ENCODE measurements around the gene MGMT.

Gene MGMT

DNA sequence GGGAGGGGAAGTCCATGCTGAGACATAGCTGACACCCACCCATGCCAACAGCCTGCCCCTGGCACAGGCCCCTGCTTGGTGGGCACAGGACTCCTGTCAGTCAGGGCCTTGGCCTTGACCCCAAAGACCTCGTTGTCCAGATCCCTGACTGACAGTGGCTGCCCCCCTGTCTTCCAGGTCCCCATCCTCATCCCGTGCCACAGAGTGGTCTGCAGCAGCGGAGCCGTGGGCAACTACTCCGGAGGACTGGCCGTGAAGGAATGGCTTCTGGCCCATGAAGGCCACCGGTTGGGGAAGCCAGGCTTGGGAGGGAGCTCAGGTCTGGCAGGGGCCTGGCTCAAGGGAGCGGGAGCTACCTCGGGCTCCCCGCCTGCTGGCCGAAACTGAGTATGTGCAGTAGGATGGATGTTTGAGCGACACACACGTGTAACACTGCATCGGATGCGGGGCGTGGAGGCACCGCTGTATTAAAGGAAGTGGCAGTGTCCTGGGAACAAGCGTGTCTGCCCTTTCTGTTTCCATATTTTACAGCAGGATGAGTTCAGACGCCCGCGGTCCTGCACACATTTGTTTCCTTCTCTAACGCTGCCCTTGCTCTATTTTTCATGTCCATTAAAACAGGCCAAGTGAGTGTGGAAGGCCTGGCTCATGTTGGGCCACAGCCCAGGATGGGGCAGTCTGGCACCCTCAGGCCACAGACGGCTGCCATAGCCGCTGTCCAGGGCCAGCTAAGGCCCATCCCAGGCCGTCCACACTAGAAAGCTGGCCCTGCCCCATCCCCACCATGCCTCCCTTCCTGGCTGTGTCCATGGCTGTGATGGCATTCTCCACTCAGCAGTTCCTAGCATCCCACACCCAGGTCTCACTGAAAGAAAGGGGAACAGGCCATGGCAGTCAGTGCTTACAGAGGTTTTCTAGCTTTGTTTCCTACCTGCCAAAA is 299.8 kb downstream of the MGMT start:
- H3K9me3 ChIP-seq (ENCODE audit: insufficient read depth, low read length), result no peaks in the 10 kb centered on the region
- H3K36me3 ChIP-seq (ENCODE audit: insufficient read depth, insufficient read length, low read length), result no peaks in the 10 kb centered on the region
- H3K4me3 ChIP-seq (ENCODE audit: insufficient read length, low read depth), result no peak overlapping the region
- H3K27me3 ChIP-seq (ENCODE audit: insufficient read depth, insufficient read length), result no peaks in the 10 kb centered on the region
- no peak overlapping the region for H3K9ac ChIP-seq (ENCODE audit: insufficient read length, low read depth)
- no peak for DNase-seq (ENCODE audit: low read depth, low spot score)
- TF ChIP-seq ZNF274 (IDR thresholded peaks at IDR 0.05; ENCODE audit: low read depth, low read length) (no peak), YY1 (IDR thresholded peaks at IDR 0.05; ENCODE audit: insufficient read depth, insufficient read length) (no peak), SUZ12 (IDR thresholded peaks at IDR 0.05; ENCODE audit: extremely low read depth, insufficient read depth, insufficient read length) (no peak)
- H3K4me1 ChIP-seq (ENCODE audit: insufficient read depth, insufficient read length), result peaks cover 2% of the 10 kb centered on the region

- TF ChIP-seq YY1 (IDR thresholded peaks at IDR 0.05; ENCODE audit: insufficient read depth, insufficient read length) (no peak), ZNF274 (IDR thresholded peaks at IDR 0.05; ENCODE audit: low read depth, low read length) (no peak), SUZ12 (IDR thresholded peaks at IDR 0.05; ENCODE audit: extremely low read depth, insufficient read depth, insufficient read length) (no peak)
- Histone ChIP-seq H3K9me3 (ENCODE audit: insufficient read depth, low read length) (no peaks in the 10 kb centered on the region), H3K9ac (ENCODE audit: insufficient read length, low read depth) (no peak overlapping the region), H3K4me1 (ENCODE audit: insufficient read depth, insufficient read length) (no peaks in the 10 kb centered on the region), H3K27me3 (ENCODE audit: insufficient read depth, insufficient read length) (no peaks in the 10 kb centered on the region), H3K4me3 (ENCODE audit: insufficient read length, low read depth) (no peak overlapping the region), H3K36me3 (ENCODE audit: insufficient read depth, insufficient read length, low read length) (no peaks in the 10 kb centered on the region)
- DNase-seq (ENCODE audit: low read depth, low spot score), result no peak
Observed at GRCh38 chr10:129767751-129768150, 300.7 kb downstream of the MGMT start.

DNA sequence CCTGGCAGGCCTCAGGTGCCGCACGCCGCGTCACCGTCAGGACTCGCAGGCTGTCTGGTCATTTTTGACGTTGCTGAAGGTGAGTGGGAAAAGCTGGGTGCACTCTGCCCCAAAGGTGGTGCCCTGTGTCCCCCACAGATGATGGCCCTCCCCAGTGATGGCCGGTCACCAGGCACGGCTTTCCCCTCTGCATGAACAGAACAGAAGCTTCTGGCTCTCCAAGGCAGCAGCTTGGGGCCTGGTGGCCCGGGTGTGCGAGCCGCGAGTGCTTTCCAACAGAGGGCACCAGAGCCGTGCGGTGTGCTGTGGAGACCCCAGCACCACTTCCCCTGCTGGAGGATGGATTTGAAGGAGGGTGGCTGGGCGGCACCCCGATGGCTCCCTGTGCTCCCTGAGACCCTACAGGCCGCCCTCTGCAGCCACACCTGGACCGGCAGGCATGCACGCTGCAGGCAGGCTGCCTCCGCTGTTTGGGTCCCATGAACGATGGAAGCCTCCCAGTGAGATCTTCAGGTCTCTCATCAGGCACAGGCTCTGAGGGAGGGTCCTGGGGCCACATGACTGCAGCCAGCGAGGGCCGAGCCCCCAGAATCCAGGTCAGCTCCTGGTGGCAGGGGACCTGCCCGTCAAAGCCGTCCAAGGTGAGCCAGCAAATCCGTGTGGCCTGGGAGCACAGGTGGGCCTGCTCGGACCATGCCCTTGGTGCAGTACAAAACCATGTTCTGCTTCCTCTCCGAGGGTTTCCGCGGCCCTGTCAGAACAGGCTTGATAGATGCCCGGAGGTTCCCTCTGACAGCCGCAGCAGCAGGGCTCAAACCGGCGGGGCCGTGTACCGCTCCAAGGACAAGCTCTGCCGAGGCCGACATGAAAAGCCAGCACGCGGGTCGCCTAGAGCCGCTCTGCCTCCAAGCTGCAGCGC is 301.7 kb downstream of the MGMT start:
- no peaks in the 10 kb centered on the region for H3K9me3 ChIP-seq (ENCODE audit: insufficient read depth, low read length)
- H3K27me3 ChIP-seq (ENCODE audit: insufficient read depth, insufficient read length), result no peaks in the 10 kb centered on the region
- peak; percentile 18 for DNase-seq (ENCODE audit: low read depth, low spot score)
- H3K36me3 ChIP-seq (ENCODE audit: insufficient read depth, insufficient read length, low read length), result no peaks in the 10 kb centered on the region
- no peak overlapping the region for H3K4me3 ChIP-seq (ENCODE audit: insufficient read length, low read depth)
- no peaks in the 10 kb centered on the region for H3K4me1 ChIP-seq (ENCODE audit: insufficient read depth, insufficient read length)
- H3K9ac ChIP-seq (ENCODE audit: insufficient read length, low read depth), result no peak overlapping the region
- TF ChIP-seq ZNF274 (IDR thresholded peaks at IDR 0.05; ENCODE audit: low read depth, low read length) (no peak), SUZ12 (IDR thresholded peaks at IDR 0.05; ENCODE audit: extremely low read depth, insufficient read depth, insufficient read length) (no peak), YY1 (IDR thresholded peaks at IDR 0.05; ENCODE audit: insufficient read depth, insufficient read length) (no peak)

DNA sequence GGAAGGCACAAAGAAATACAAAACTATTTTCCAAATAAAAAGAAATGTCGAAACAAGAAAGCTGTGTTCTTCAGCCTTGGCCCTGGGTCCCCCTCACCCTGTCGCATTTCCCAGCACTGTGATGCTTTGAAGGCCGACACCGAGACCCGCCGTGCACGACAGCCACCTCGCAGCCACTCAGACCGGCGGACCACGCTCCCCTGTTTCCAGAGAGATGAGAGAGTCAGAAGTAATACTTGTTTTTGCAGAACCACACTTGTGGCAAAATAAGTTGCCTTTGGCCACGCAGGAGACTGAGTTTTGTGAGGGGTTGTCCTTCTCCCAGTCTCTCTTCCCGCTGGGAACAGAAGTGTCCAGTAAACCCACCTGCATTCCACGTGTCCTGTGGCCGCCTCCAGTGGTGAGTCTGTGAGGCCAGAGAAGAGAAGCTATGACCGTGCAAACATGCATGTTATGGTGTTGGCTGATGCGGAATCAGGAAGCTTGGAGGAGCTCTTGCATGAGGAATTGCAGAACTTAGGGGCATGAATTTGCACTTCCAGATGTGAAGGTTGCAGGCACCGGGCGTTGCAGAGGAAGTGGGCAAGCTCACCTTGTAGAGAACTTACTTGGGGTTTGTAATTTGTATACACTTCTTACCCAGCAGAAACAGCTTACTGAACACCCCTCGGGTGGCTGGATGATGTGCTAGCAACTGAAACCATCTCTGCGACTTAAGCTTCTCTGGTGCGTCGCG is 302.5 kb downstream of the MGMT start:
- H3K9me3 ChIP-seq (ENCODE audit: insufficient read depth, low read length), result no peaks in the 10 kb centered on the region
- no peak for DNase-seq (ENCODE audit: low read depth, low spot score)
- no peak for TF ChIP-seq ZNF274 (IDR thresholded peaks at IDR 0.05; ENCODE audit: low read depth, low read length)
- no peak for TF ChIP-seq SUZ12 (IDR thresholded peaks at IDR 0.05; ENCODE audit: extremely low read depth, insufficient read depth, insufficient read length)
- no peak for TF ChIP-seq YY1 (IDR thresholded peaks at IDR 0.05; ENCODE audit: insufficient read depth, insufficient read length)
- peaks cover 3% of the 10 kb centered on the region for H3K4me1 ChIP-seq (ENCODE audit: insufficient read depth, insufficient read length)
- H3K27me3 ChIP-seq (ENCODE audit: insufficient read depth, insufficient read length), result no peaks in the 10 kb centered on the region
- no peaks in the 10 kb centered on the region for H3K36me3 ChIP-seq (ENCODE audit: insufficient read depth, insufficient read length, low read length)
- no peak overlapping the region for H3K9ac ChIP-seq (ENCODE audit: insufficient read length, low read depth)
- H3K4me3 ChIP-seq (ENCODE audit: insufficient read length, low read depth), result no peak overlapping the region

GRCh38 chr10:129770286-129770685 is 303.2 kb downstream of the MGMT start:
- Histone ChIP-seq H3K9me3 (ENCODE audit: insufficient read depth, low read length) (no peaks in the 10 kb centered on the region), H3K36me3 (ENCODE audit: insufficient read depth, insufficient read length, low read length) (no peaks in the 10 kb centered on the region), H3K4me3 (ENCODE audit: insufficient read length, low read depth) (no peak overlapping the region), H3K4me1 (ENCODE audit: insufficient read depth, insufficient read length) (peaks cover 7% of the 10 kb centered on the region), H3K9ac (ENCODE audit: insufficient read length, low read depth) (no peak overlapping the region), H3K27me3 (ENCODE audit: insufficient read depth, insufficient read length) (no peaks in the 10 kb centered on the region)
- TF ChIP-seq YY1 (IDR thresholded peaks at IDR 0.05; ENCODE audit: insufficient read depth, insufficient read length) (no peak), SUZ12 (IDR thresholded peaks at IDR 0.05; ENCODE audit: extremely low read depth, insufficient read depth, insufficient read length) (no peak), ZNF274 (IDR thresholded peaks at IDR 0.05; ENCODE audit: low read depth, low read length) (no peak)
- no peak for DNase-seq (ENCODE audit: low read depth, low spot score)

DNA sequence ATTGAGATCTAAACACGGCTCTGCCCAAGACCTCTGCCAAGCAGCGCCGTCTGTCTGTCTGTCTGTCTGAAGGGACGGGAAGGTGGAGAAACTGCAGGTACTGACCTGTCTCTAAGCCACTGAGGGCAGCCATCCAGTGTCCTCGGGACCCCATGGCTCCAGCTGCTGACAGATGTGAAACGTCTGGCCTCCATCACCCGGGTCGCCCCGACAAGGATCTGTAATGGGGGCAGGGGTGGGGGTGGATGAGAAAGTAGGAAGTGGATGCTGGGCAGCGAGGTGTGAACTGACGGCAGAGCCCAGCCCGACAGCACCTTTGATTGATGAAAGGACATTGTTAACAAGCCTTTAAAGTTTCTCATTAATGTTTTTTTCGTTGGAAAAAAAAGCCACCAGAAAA is 304.0 kb downstream of the MGMT start:
- no peaks in the 10 kb centered on the region for H3K9me3 ChIP-seq (ENCODE audit: insufficient read depth, low read length)

More for the DNA sequence above, 304.0 kb downstream of the MGMT start:
- no peak overlapping the region for H3K4me3 ChIP-seq (ENCODE audit: insufficient read length, low read depth)
- no peak for DNase-seq (ENCODE audit: low read depth, low spot score)
- no peaks in the 10 kb centered on the region for H3K36me3 ChIP-seq (ENCODE audit: insufficient read depth, insufficient read length, low read length)
- H3K27me3 ChIP-seq (ENCODE audit: insufficient read depth, insufficient read length), result no peaks in the 10 kb centered on the region
- no peak overlapping the region for H3K9ac ChIP-seq (ENCODE audit: insufficient read length, low read depth)
- H3K4me1 ChIP-seq (ENCODE audit: insufficient read depth, insufficient read length), result peaks cover 7% of the 10 kb centered on the region
- TF ChIP-seq SUZ12 (IDR thresholded peaks at IDR 0.05; ENCODE audit: extremely low read depth, insufficient read depth, insufficient read length), result no peak
